ENCODE data around the gene AMBP.

GRCh38 chr9:114088571-114089170 lies 10.6 kb upstream of the AMBP start:
- TF ChIP-seq EZH2phosphoT487 (IDR thresholded peaks at IDR 0.05; ENCODE audit: insufficient read depth, low read depth) (no peak), EZH2 (IDR thresholded peaks at IDR 0.05; ENCODE audit: insufficient read depth, poor library complexity, severe bottlenecking) (no peak)
